Pons (tissue), 1 donor: ENCODE measurements around the gene LCE2B.
"Not testable (repeated sequence)": the region's sequence is repeated elsewhere in the genome, so short reads cannot be mapped to it uniquely, and the experiment has no call there.

ENCODE experiments used
- DNase-seq: peaks from one replicate; pipeline ENCODE4 v3.0.0-alpha.2; 2016; ENCODE audit warnings: low spot score

LCE2B gene, protein sequence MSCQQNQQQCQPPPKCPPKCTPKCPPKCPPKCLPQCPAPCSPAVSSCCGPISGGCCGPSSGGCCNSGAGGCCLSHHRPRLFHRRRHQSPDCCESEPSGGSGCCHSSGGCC

DNA sequence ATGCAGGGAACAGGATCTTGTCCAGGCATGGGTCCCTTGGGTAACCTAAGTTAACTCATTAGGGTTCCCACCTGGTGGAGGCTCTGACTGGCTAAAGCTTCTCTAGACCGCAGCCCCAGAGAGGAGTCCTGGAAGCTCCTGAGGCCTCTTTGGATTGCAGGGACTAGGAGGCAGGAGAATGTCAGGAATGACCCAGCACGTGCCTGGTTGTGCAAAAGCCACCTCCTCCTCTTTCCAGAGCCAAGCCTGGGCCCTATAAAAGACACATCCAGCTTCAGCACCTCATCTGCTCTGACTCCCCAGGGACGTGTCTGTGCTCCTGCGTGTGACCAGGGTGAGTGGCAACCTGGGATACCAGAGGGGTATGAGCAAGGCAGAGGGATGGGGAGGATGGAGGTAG is at the start of gene LCE2B:
Gene LCE2B (plus strand): TSS at position 301 of the 400 bp plus-strand sequence. CDS start 721 bp downstream, outside the sequence.
- DNase-seq = not testable (repeated sequence)

DNA sequence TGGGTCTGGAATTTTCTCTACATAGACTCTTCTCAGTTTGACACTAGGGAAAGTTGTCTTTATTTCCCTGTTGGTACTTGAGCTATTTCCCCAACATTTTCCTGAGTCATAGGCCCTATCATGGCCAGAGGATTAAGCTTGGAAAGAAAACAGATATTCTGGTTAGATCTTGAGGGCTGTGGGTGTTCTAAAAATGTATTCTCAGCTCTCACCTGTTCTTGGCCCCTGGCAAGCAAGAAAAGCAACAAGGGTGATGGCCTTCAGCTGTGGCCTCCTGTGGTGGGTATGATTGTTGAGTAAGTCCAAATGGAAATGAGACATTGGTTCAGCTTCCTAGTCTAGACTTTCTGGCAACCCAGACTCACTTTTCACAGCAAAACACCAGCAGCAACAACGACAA is 45.6 kb upstream of the LCE2B start:
- no peak for DNase-seq

DNA sequence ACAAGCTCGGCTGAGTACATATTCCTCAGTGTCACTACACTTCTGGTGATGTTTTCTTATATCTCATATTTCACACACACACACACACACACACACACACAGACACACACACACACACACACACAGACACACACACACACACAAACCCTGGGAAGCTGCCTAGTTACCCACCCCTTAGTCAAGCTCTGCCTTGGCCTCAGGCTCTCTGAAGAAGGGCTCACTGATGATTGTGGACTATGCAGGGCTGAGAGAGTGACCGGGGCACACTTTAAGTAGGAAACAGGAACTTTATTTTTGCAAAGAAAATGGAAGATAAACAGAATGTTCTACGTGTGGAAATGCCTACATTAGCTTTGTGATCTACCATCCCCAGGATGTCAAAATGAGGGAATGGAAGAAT is 42.0 kb upstream of the LCE2B start:
- DNase-seq = no peak

DNA sequence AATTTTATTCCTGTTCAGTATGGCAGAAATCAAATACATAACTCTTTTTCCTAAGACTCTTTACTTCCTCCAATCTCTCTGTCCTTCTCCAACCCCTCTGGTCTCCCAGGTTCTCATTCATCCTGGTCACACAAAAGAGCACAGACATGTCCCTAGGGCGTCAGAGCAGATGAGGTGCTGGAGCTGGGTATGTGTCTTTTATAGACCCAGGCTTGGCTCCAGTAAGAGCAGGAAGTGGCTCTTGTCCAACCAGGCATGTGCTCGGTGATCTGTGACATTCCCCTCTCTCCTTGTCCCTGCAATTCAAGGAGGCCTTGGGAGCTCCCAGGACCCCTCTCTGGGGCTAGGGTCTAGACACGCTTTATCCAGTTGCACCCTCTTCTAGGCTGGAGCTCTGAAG is 40.8 kb upstream of the LCE2B start:
- DNase-seq = no peak

DNA sequence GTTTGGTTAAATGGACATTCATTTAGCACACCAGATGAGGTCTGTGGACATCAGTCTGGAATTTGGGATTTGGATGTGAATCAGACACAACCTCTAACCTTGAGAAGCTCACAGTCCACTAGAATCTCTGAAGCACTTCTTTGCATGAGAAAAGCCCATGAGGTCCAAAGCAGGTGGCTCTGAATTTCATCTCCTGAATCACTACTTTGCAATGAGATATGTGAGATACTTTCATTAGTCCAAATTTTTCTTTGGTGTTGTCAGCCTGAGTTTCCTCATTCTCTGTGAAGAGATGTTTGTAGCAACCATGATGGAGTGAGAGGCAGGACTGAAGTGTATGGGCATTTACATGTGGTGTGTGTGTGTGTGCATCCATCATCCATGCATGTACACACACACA is 39.3 kb upstream of the LCE2B start:
- DNase-seq = no peak

DNA sequence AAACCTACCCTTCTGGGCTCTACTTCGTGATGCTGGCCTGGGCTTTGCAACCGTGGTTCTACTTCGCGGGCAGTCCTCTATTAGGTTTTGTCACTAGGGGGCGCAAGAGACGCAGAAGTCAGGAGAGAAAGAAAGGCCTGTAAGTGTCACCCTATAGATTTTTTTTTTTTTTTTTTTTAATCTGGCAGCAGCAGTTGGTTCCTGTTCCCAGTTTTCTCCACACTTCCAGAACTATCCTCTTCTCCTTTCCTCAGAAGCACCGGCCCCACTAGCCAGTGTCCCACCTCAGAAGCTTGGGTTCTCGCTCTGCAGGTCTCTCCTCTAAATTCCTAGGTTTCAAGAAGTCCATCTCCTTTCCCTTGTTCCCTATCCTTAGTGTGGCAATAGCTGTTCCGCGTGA is 31.8 kb upstream of the LCE2B start:
- DNase-seq = peak; percentile 54

DNA sequence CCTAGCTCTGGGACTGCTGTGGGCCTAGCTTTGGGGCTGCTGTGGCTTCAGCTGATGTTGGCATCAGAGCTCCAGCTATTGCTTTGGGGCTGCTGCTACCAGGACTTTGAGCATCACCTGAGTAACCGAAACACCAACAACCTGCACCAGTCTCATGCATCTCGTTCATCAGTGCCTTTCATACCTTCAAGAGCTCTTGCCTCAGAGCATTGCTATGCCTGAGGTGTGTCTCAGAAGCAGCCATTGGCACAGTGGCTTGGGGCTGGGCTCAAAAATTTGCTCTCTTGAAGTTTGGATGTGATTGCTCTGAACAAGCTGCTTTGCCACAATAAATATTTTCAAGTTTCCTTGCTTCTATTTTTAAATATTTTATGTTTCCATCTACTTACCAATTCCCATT is 29.5 kb upstream of the LCE2B start:
- no peak for DNase-seq

DNA sequence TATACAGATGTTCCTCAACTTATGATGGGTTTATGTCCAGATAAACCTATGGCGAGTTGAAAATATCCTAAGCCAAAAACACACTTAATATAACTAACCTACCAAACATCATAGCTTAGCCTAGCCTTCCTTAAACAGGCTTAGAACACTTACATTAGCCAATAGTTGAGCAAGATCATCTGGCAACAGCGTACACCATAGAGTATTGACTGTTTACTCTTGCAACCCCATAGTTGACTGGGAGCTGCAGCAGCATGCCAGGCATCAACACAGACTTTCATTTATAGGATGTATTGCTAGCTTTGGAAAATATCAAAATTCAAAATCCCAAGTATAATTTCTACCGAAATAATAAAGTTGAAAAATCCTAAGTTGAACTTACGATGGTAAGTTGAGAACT is 28.2 kb upstream of the LCE2B start:
- DNase-seq = no peak

DNA sequence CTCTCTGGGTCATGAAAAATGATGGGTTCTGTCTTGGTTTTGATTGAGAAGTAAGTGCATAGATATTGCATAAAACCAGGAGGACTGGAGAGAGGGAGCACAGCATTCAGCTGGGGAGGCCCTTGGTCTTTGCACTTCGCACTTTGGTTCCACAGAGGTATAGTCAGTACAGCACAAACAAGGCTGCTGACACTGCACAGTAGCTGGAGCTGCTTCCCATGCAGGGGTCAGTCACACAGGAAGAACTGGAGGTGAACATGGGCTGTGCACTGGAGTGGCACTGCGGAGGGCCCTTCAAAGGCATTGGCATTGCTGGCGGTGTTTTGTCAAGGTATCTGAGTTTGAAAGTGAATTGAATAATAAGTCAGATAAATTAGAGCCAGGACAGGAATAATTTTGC is 27.3 kb upstream of the LCE2B start:
- no peak for DNase-seq

DNA sequence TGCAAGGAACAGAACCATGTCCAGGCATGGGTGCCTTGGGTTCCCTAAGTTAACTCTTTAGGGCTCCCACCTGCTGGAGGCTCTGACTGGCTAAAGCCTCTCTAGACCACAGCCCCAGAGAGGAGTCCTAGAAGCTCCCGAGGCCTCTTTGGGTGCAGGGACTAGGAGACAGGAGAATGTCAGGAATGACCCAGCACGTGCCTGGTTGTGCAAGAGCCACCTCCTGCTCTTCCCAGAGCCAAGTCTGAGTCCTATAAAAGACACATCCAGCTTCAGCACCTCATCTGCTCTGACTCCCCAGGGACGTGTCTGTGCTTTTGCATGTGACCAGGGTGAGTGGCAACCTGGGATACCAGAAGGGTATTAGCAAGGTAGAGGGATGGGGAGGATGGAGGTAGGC is 22.8 kb upstream of the LCE2B start, which contains the start of gene LCE2D:
Gene LCE2D (plus strand): TSS at position 283 of the 400 bp plus-strand sequence. CDS start 726 bp downstream, outside the sequence.
- DNase-seq = no peak

DNA sequence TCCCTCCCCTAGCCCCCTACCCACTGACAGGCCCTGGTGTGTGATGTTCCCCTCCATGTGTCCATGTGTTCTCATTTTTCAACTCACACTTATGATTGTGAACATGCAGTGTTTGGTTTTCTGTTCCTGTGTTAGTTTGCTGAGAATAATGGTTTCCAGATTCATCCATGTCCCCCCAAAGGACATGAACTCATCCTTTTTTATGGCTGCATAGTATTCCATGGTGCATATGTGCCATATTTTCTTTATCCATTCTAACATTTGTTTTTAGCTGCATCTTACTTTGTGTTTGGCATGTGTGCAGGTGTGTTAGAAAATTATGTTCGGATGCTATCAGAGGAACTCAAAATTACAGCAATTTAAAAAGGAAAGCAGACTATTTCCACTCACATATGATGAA is 19.8 kb upstream of the LCE2B start:
- DNase-seq = not testable (repeated sequence)

DNA sequence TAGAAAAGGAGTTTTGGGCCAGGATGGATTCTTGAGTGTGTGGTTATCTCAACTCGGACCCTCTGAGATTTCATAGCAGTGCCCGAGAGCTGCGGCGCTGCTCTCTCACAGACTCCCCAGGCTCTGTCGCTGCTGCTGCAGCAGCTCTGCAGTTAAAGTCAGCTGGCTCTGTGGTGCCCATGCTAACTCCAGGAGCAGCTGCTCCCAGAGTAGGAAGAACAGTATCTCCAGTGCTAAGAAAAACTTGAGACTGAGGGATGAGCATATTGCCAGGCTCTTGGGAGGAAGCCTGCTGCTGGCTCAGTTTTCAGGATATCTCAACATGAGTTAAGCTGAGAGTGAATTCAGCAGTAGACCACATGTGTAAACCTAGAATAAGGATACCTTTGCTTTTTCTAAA is 18.3 kb upstream of the LCE2B start:
- peak; percentile 11 for DNase-seq

DNA sequence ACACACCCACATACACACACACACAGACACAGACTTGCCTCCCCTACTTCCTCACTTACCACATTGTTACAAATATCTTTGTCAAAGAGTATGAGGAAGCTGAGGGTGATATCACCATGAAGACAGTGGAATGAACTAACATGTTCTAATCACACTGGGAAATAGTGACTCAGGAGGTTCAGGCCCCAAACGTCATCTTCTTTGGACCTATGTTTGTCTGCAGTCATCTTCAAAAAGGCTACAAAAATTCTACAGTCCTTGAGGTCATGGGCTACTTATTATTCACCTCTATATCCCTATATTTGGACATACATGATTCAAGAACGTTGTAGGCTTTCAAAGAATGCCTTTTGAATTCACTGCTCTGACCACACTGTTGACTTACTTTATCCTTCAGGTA is 12.9 kb upstream of the LCE2B start:
- DNase-seq = no peak

DNA sequence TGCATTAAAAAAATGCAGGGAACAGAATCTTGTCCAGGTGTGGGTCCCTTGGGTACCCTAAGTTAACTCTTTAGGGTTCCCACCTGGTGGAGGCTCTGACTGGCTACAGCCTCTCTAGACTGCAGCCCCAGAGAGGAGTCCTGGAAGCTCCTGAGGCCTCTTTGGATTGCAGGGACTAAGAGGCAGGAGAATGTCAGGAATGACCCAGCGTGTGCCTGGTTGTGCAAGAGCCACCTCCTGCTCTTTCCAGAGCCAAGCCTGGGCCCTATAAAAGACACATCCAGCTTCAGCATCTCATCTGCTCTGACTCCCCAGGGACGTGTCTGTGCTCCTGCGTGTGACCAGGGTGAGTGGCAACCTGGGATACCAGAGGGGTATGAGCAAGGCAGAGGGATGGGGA is 10.9 kb upstream of the LCE2B start, which contains the start of gene LCE2C:
Gene LCE2C (plus strand): TSS at position 297 of the 400 bp plus-strand sequence. CDS start 737 bp downstream, outside the sequence.
- not testable (repeated sequence) for DNase-seq

DNA sequence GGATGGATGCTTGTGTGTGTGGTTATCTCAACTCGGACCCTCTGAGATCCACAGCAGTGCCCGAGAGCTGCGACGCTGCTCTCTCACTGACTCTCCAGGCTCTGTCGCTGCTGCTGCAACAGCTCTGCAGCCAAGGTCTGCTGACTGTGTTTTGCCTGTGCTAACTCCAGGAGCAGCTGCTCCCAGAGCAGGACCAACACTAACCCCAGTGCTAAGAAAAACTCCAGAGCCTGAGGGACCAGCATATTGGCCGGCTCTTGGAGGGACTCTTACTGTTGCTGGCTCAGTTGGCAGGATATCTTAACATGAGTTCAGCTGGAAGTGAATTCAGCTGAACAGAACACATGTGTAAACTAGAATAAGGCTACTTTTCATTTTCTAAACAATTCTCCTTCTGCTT is 6.5 kb upstream of the LCE2B start:
- no peak for DNase-seq

DNA sequence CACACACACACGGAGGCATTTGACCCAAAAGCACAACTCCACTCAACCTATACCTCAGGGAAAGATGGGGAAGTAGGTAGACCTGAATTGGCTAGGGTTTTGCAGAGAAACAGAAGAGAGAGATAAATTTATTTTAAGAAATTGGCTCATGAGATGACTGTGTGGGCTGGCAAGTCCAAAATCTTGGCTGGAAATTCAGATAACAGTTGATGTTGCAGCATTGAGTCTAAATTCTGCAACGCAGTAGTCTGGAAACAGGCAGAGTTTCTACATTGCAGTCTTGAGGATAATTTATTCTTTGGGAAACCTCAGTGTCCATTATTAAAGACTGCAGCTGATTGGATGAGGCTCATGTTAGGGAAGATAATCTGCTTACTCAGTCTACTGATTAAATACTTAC is 4.3 kb upstream of the LCE2B start:
- DNase-seq = no peak

DNA sequence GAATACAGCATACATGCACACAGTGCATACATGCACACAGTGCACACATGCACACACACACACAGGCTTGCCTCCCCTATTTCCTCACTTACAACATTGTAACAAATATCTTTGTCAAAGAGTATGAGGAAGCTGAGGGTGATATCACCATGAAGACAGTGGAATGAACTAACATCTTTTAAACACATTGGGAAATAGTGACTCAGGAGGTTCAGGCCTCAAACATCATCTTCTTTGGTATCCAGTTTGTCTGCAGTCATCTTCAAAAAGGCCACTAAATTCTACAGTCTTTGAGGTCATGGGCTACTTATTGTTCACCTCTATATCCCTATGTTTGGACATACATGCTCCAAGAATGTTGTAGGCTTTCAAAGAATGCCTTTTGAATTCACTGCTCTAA is 2.1 kb upstream of the LCE2B start:
- DNase-seq = no peak

DNA sequence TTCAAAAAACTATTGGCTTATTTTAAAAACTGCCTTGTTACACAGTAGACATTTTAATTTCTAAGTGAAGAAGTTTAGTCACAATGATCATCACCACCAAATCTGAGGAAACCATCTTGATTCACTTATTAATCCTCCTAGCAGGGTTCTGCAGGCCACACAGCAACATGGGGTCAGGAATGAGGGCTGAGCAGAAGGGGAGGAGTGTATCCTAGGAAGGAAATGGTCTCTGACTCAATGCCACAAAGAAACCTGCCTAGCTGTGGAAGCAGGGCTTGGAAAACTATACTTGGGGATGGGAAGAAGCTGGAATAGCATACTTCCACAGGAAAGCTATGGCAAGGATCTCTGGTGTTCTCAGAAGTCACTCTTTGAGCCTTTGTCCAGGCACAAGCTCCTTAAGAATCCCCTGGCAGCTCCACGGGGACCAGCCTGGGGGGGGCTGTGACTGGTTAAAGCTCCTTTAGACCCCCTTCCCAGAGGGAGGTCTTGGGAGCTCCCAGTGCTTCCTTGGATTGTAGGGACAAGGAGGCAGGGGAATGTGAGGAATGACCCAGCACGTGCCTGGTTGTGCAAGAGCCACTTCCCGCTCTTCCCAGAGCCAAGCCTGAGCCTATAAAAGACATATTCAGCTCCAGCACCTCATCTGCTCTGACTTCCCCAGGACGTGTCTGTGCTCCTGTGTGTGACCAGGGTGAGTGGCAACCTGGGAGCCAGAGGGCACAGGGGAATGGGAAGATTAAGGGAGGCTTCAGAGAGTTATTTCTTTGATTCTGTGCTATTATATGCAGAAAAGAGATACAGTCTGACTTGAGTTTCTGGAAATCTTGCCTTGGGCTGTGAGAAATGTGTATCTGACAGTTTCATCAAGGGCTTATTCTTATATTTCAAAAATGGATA is 12.0 kb downstream of the LCE2B start, which contains the start of gene LCE2A:
Gene LCE2A (plus strand): TSS at position 645 of the 900 bp plus-strand sequence. CDS start 557 bp downstream, outside the sequence.
- no peak for DNase-seq

DNA sequence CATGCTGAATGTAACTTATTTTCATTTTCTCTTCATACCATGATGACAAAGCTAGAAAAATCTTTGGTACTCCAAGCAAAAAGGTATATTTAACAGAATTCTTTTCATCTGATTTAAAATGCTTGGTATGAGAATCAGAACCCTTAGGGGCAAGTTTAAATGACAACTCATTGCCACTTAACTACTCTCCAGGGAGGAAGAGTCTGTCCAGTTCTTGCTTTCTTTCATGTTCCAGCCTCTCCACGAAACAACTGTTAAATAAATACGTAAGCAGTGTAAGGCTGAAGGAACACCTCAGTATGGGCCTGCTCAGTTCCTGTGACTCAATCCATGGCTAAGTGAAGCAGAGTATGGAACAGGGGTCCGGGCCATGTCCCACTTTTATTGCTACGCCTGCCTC is 13.8 kb downstream of the LCE2B start:
- no peak for DNase-seq

DNA sequence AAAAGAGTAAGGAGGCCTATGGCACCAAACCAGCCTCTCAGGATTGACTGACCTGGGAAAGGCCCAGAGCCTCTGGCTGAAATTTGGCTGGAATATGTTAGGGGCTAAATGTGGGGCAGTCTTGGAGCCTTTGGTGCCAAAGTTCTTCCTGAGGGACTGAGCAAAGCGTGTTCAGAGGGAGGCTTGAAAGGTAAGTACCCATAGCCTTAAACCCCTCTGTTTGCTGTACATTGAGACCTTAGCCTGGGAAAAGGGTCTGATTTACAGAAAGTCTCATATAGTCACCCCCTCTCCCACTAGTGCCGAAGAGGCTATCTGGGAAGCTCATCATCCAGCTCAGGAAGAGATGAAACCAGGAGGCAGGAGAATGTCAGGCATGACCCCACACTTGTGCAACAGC is 21.9 kb downstream of the LCE2B start, which contains the start of gene LCE4A:
Gene LCE4A (plus strand): TSS at position 301 of the 400 bp plus-strand sequence. CDS start 916 bp downstream, outside the sequence.
- no peak for DNase-seq

DNA sequence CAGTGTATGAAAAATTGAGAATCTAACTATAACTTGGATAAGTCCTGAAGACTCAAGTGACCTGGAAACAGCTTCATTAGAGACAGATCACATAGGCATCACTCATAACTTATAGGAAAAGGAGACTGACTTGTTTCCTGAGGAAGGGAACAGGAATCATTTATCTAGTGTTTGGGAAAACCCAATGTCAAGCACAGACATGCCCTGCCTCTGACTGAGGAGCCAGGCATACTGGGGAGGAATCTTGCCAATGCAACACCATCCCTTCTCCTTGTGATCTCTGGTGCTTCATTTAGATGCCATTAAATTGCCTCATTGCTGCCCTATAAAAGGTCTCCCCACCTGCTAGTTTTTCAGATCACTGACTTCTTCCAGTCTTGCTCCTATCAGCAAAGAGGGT is 32.3 kb downstream of the LCE2B start:
- no peak for DNase-seq

DNA sequence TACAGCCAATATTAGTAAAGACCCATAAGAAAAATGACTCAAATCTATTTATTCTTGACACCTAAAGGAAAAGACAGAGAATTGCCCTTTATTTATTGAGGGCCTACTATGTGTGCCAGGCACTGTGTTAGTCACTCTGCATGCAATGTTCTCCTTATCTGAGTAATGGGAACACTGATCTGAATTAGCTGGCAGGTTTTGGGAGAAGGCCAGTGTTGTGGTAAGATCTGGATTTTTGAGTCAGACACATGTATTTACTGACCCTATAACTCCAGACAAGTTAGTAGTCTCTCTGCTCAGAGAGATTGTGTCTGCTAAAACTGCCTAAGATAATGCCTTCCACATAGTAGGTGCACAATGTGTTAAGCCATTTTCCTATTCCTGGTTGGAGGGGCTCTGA is 39.3 kb downstream of the LCE2B start:
- no peak for DNase-seq

DNA sequence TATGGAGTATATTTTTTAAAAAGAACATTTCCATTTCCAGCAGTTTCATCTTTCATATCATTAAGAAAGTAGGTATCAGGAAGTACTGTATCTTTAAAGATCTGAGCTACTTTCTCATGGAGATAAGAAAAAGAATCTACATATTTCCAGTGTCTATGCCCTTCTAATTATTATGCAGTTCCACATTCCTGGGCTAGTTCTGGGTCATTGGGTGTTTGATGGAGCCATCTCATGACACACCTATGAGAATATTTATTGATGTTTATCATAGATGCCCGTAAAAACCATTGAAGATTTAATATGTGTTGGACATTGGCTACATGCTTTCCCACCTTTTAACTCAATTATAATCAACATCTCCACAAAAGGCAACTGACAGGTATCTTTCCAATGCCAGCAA is 43.1 kb downstream of the LCE2B start:
- DNase-seq = no peak
